Fibroblast of lung (primary cell): Measurements from ENCODE around the gene VEGFA. TPM values are rescaled to one million over a fixed set of nuclear protein-coding genes. Genes with fewer than 3 reads are reported as not detected.

Source experiments
- DNase-seq, 2 donors: peaks; one replicate each; pipeline versions ENCODE4 v3.0.0 to v3.0.0-alpha.2; 2010; ENCODE audit warnings: low read depth in 2 of 2
- H2AFZ ChIP-seq: 2 replicates; pipeline ENCODE4 v1.5.1; 2012; ENCODE audit warnings: low read length, control low read depth, inconsistent platforms
- H3K27ac ChIP-seq: 2 replicates; pipeline ENCODE4 v1.5.1; 2011; ENCODE audit warnings: low read length, control low read depth; ENCODE audit not compliant: insufficient read depth
- H3K27me3 ChIP-seq: 2 replicates; pipeline ENCODE4 v1.5.1; 2011; ENCODE audit warnings: mild to moderate bottlenecking, low read length; ENCODE audit not compliant: control insufficient read depth, insufficient read depth
- H3K36me3 ChIP-seq: 2 replicates; pipeline ENCODE4 v1.5.1; 2011; ENCODE audit warnings: low read length; ENCODE audit not compliant: control insufficient read depth, insufficient read depth
- H3K4me1 ChIP-seq: 2 replicates; pipeline ENCODE4 v1.5.1; 2011; ENCODE audit warnings: low read length; ENCODE audit not compliant: control insufficient read depth, insufficient read depth; ENCODE audit errors: extremely low read depth
- H3K4me2 ChIP-seq: 2 replicates; pipeline ENCODE4 v1.5.1; 2011; ENCODE audit warnings: low read length, control low read depth; ENCODE audit not compliant: insufficient read depth; ENCODE audit errors: extremely low read depth
- H3K4me3 ChIP-seq, 4 experiments: fragments of 200-600 bp in 1 of 4; sonication (generic) in 1 of 4; replicated peaks in 1 of 4; 2 replicates each; pipeline ENCODE4 v1.5.1; 2011 to 2016; ENCODE audit warnings: low read length in 4 of 4, low read depth in 3 of 4, mild to moderate bottlenecking in 3 of 4, control low read depth in 2 of 4, inconsistent platforms in 1 of 4, mixed read lengths in 1 of 4; ENCODE audit not compliant: insufficient read depth in 1 of 4; ENCODE audit errors: control extremely low read depth in 1 of 4
- H3K79me2 ChIP-seq: 2 replicates; pipeline ENCODE4 v1.5.1; 2012; ENCODE audit warnings: mild to moderate bottlenecking, low read length, inconsistent platforms; ENCODE audit not compliant: control insufficient read depth, insufficient read depth
- H3K9ac ChIP-seq: 2 replicates; pipeline ENCODE4 v1.5.1; 2011; ENCODE audit warnings: mild to moderate bottlenecking, low read length, control low read depth; ENCODE audit not compliant: insufficient read depth
- H3K9me3 ChIP-seq: 2 replicates; pipeline ENCODE4 v1.5.1; 2012; ENCODE audit warnings: low read depth, low read length; ENCODE audit not compliant: control insufficient read depth, insufficient read depth
- H4K20me1 ChIP-seq: 2 replicates; pipeline ENCODE4 v1.5.1; 2011; ENCODE audit warnings: low read length; ENCODE audit not compliant: control insufficient read depth, insufficient read depth; ENCODE audit errors: extremely low read depth
- EZH2 ChIP-seq: IDR thresholded peaks from 2 replicates; pipeline ENCODE4 v1.5.1; 2012; ENCODE audit warnings: low read length, control low read depth, mild to moderate bottlenecking; ENCODE audit errors: missing control alignments
- polyA plus RNA-seq, 2 donors: library from polyadenylated mRNA; depleted of rRNA in 1 of 2; stranded (reverse) in 1 of 2; unstranded in 1 of 2; fragments of >200 nt; gene quantifications; 2 replicates each; pipeline ENCODE4 v1.2.1, GENCODE V29; 2011 to 2012; ENCODE audit warnings: missing spikeins in 1 of 2
- total RNA-seq: library from RNA; depleted of rRNA; stranded (reverse); fragments of >200 nt; gene quantifications from 2 replicates; pipeline ENCODE4 v1.2.1, GENCODE V29; 2014
- TF ChIP-seq, protein P1 (sequence below), 2 donors: IDR thresholded peaks in 1 of 2; conservative IDR thresholded peaks in 1 of 2; 1 replicate in 1 of 2; 2 replicates in 1 of 2; pipeline ENCODE4 v1.5.1; 2011 to 2012; ENCODE audit warnings: low read length in 2 of 2, control low read depth in 1 of 2, inconsistent platforms in 1 of 2, low read depth in 1 of 2, mild to moderate bottlenecking in 1 of 2

Gene VEGFA
- total and polyA plus RNA-seq, 2 donors (not counting 1 experiment from before 2014, with no cell fraction given): 111 to 150 TPM

DNA sequence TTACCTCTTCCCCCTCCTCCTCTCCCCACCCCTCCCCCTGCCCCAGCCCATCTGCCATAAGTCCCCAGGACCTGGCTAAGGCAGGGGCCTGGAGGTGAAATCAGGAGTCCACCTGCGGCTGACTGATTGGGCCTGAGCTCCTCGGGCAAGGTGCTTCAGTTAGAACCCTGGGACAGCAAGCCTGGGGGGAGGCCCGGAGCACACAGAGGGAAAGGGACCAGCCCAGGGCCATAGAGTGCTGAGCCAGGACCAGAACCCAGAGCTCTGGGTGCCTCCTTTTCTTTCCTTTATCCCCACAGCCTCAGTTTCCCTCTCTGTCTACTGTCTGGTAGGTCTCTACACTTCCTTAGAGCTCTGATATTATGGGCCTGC, 35.7 kb upstream of the VEGFA start:
- Histone ChIP-seq H2AFZ (no peak overlapping the region), H4K20me1 (no peaks in the 10 kb centered on the region), H3K4me3 (no peak overlapping the region), H3K36me3 (no peaks in the 10 kb centered on the region), H3K27ac (no peak overlapping the region), H3K9ac (no peak overlapping the region), H3K4me2 (no peak overlapping the region), H3K4me1 (no peaks in the 10 kb centered on the region), H3K9me3 (no peaks in the 10 kb centered on the region), H3K27me3 (peaks cover 4% of the 10 kb centered on the region), H3K79me2 (no peaks in the 10 kb centered on the region)
- no peak for TF ChIP-seq EZH2
- TF ChIP-seq, protein P1, sequence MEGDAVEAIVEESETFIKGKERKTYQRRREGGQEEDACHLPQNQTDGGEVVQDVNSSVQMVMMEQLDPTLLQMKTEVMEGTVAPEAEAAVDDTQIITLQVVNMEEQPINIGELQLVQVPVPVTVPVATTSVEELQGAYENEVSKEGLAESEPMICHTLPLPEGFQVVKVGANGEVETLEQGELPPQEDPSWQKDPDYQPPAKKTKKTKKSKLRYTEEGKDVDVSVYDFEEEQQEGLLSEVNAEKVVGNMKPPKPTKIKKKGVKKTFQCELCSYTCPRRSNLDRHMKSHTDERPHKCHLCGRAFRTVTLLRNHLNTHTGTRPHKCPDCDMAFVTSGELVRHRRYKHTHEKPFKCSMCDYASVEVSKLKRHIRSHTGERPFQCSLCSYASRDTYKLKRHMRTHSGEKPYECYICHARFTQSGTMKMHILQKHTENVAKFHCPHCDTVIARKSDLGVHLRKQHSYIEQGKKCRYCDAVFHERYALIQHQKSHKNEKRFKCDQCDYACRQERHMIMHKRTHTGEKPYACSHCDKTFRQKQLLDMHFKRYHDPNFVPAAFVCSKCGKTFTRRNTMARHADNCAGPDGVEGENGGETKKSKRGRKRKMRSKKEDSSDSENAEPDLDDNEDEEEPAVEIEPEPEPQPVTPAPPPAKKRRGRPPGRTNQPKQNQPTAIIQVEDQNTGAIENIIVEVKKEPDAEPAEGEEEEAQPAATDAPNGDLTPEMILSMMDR (conservative IDR thresholded peaks at IDR 0.05 in 1 of 2, IDR thresholded peaks at IDR 0.05 in 1 of 2; ENCODE audit: low read depth in 1 of 2, low read length in 2 of 2): no peak
- no peak for DNase-seq

DNA sequence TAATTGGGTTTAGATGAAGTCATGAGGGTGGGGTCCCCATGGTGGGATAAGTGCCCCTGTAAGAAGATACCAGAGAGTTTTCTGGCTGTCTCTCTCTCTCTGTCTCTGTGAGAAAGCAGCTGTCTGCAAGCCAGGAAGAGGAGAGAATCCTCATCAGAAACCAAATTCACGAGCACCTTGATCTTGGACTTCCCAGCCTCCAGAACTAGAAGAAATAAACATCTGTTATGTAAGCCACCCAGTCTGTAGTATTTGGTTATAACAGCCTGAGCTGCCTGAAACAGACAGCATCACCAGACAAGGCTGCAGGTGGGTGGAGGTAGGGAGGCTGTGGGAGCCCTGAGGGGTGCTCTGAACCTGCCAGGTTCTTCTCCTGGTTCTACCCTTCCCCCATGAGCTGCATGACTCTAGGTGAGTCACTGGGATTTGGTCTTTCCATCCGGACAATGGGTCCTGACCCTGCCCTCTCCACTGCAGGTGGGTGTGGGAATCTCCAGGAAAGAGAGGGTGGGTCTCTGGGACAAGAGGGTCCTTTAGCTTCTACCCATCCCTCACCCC, 34.3 kb upstream of the VEGFA start:
- no peaks in the 10 kb centered on the region for H3K79me2 ChIP-seq
- H3K9ac ChIP-seq: no peak overlapping the region
- TF ChIP-seq EZH2: no peak
- H3K9me3 ChIP-seq: no peaks in the 10 kb centered on the region
- no peak overlapping the region for H3K27ac ChIP-seq
- no peak overlapping the region for H3K4me3 ChIP-seq
- no peaks in the 10 kb centered on the region for H3K4me1 ChIP-seq
- no peak overlapping the region for H2AFZ ChIP-seq
- H4K20me1 ChIP-seq: no peaks in the 10 kb centered on the region
- H3K36me3 ChIP-seq: no peaks in the 10 kb centered on the region
- H3K4me2 ChIP-seq: no peak overlapping the region
- DNase-seq: no peak
- H3K27me3 ChIP-seq: peaks cover 4% of the 10 kb centered on the region

DNA sequence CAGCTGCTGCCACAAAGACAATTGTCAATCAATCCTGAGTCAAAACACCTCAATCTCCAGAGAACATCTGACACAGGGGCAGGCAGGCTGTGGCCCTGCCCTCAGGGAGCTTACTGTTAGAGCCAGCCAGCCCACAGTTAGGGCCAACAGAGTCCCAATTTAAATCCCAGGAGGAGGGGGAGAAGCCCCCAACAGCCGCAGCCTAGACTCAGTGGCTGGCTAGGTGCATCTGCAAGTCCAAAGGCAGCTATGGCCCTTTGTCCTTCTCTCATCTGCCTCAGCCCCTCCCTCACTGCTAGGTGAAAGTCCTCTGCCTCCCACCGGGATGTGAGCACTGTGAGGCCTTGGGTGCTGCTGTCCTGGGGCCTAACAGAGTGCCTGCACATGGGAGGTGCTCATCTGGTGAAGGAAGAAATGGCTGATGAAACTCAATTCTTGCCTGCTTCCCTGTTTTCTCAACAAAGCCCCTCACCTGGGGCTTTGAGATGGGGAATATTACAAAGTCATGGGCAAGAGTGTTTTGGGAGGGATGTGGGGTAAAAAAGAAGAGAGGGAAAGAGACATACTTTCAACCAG, 33.7 kb upstream of the VEGFA start:
- no peak overlapping the region for H3K9ac ChIP-seq
- no peak overlapping the region for H3K4me3 ChIP-seq
- no peak overlapping the region for H3K4me2 ChIP-seq
- no peaks in the 10 kb centered on the region for H3K9me3 ChIP-seq
- no peak for DNase-seq
- no peaks in the 10 kb centered on the region for H4K20me1 ChIP-seq
- no peaks in the 10 kb centered on the region for H3K4me1 ChIP-seq
- H3K79me2 ChIP-seq: no peaks in the 10 kb centered on the region
- no peak overlapping the region for H2AFZ ChIP-seq
- H3K36me3 ChIP-seq: no peaks in the 10 kb centered on the region
- H3K27me3 ChIP-seq: peaks cover 4% of the 10 kb centered on the region
- TF ChIP-seq EZH2: no peak
- TF ChIP-seq, protein P1 (conservative IDR thresholded peaks at IDR 0.05 in 1 of 2, IDR thresholded peaks at IDR 0.05 in 1 of 2; ENCODE audit: low read depth in 1 of 2, low read length in 2 of 2): no peak
- no peak overlapping the region for H3K27ac ChIP-seq
